Neural cell (in vitro differentiated cells): Measurements from ENCODE around the gene FSD1L. TPM values are rescaled to one million over a fixed set of nuclear protein-coding genes. Genes with fewer than 3 reads are reported as not detected.
"Not testable (repeated sequence)": the region's sequence is repeated elsewhere in the genome, so short reads cannot be mapped to it uniquely, and the experiment has no call there.

Source experiments
- H2AFZ ChIP-seq: fragments of 200-600, 300-800 bp; sonication (generic), shearing (Covaris generic); 2 replicates; pipeline ENCODE4 v1.6.0; 2014; ENCODE audit warnings: low read depth, mild to moderate bottlenecking, antibody characterized with exemption, low read length, moderate library complexity
- H3F3A ChIP-seq: fragments of 200-600 bp; shearing (Covaris generic); 2 replicates; pipeline ENCODE4 v1.6.1; 2016; ENCODE audit warnings: mild to moderate bottlenecking, moderate library complexity, mixed read lengths, antibody characterized with exemption, low read length; ENCODE audit not compliant: insufficient read depth, poor library complexity, severe bottlenecking
- H3K27ac ChIP-seq: fragments of 200-600, 300-800 bp; sonication (generic), shearing (Covaris generic); 2 replicates; pipeline ENCODE4 v1.5.1; 2014; ENCODE audit warnings: mild to moderate bottlenecking, low read length, moderate library complexity
- H3K27me3 ChIP-seq: fragments of 300-800, 200-600 bp; sonication (generic), shearing (Covaris generic); 2 replicates; pipeline ENCODE4 v1.6.0; 2014; ENCODE audit warnings: mild to moderate bottlenecking, low read depth, low read length, moderate library complexity; ENCODE audit not compliant: insufficient read depth
- H3K36me3 ChIP-seq: fragments of 300-800, 200-600 bp; sonication (generic), shearing (Covaris generic); 2 replicates; pipeline ENCODE4 v1.5.1; 2014; ENCODE audit warnings: mild to moderate bottlenecking, antibody characterized with exemption, low read length, moderate library complexity; ENCODE audit not compliant: insufficient read depth
- H3K4me2 ChIP-seq: fragments of 300-800, 200-600 bp; sonication (generic), shearing (Covaris generic); 2 replicates; pipeline ENCODE4 v1.6.0; 2014; ENCODE audit warnings: mild to moderate bottlenecking, low read length
- H3K4me3 ChIP-seq: fragments of 300-800, 200-600 bp; sonication (generic), shearing (Covaris generic); 2 replicates; pipeline ENCODE4 v1.5.1; 2014; ENCODE audit warnings: mild to moderate bottlenecking, low read length, moderate library complexity
- H3K79me2 ChIP-seq: fragments of 200-600 bp; shearing (Covaris generic); replicated peaks from 2 replicates; pipeline ENCODE4 v1.6.0; 2014; ENCODE audit warnings: mild to moderate bottlenecking, low read length, moderate library complexity; ENCODE audit not compliant: insufficient read depth
- H3K9ac ChIP-seq: fragments of 300-800, 200-600 bp; sonication (generic), shearing (Covaris generic); 2 replicates; pipeline ENCODE4 v1.6.1; 2016; ENCODE audit warnings: mild to moderate bottlenecking, low read length, mixed read lengths
- H3K9me2 ChIP-seq: fragments of 200-600 bp; shearing (Covaris generic); 2 replicates; pipeline ENCODE4 v1.6.1; 2016; ENCODE audit warnings: mild to moderate bottlenecking, low read length, mixed read lengths; ENCODE audit not compliant: insufficient read depth
- H3K9me3 ChIP-seq: fragments of 200-600, 300-800 bp; sonication (generic), shearing (Covaris generic); 2 replicates; pipeline ENCODE4 v1.6.1; 2016; ENCODE audit warnings: mild to moderate bottlenecking, mixed run types, low read length, moderate library complexity, mixed read lengths
- H4K20me1 ChIP-seq: fragments of 200-600 bp; shearing (Covaris generic); 2 replicates; pipeline ENCODE4 v1.6.1; 2016; ENCODE audit warnings: mild to moderate bottlenecking, mixed run types; ENCODE audit not compliant: insufficient read depth
- EP300 ChIP-seq: fragments of 450-650 bp; conservative IDR thresholded peaks from 2 replicates; pipeline ENCODE4 v1.6.1; 2014; ENCODE audit warnings: antibody characterized with exemption, mild to moderate bottlenecking, moderate library complexity; ENCODE audit not compliant: poor library complexity, severe bottlenecking
- EZH2 ChIP-seq: fragments of 200-600, 300-800 bp; shearing (Covaris generic), sonication (generic); IDR thresholded peaks from 2 replicates; pipeline ENCODE4 v1.6.1; 2014; ENCODE audit warnings: antibody characterized with exemption, low read length, borderline replicate concordance, mild to moderate bottlenecking; ENCODE audit not compliant: insufficient read depth, poor library complexity, severe bottlenecking
- MXI1 ChIP-seq: fragments of 450-650 bp; conservative IDR thresholded peaks from 2 replicates; pipeline ENCODE4 v1.6.1; 2014; ENCODE audit warnings: antibody characterized with exemption, mild to moderate bottlenecking; ENCODE audit not compliant: poor library complexity, severe bottlenecking
- POLR2AphosphoS5 ChIP-seq: IDR thresholded peaks from 2 replicates; pipeline ENCODE4 v1.6.1; 2012
- RAD21 ChIP-seq: fragments of 450-650 bp; conservative IDR thresholded peaks from 2 replicates; pipeline ENCODE4 v1.6.1; 2014; ENCODE audit warnings: antibody characterized with exemption, mild to moderate bottlenecking, moderate library complexity
- SMC3 ChIP-seq: fragments of 450-650 bp; conservative IDR thresholded peaks from 2 replicates; pipeline ENCODE4 v1.6.1; 2014; ENCODE audit warnings: antibody characterized with exemption, mild to moderate bottlenecking, moderate library complexity; ENCODE audit not compliant: poor library complexity
- TAF1 ChIP-seq: IDR thresholded peaks from 2 replicates; pipeline ENCODE4 v1.6.1; 2012; ENCODE audit warnings: low read depth
- polyA plus RNA-seq: library from polyadenylated mRNA; depleted of rRNA; stranded (reverse); fragments of >200 nt; gene quantifications from 2 replicates; pipeline ENCODE4 v1.2.3, GENCODE V29; 2014
- TF ChIP-seq, protein P1 (sequence below): fragments of 450-650 bp; IDR thresholded peaks from 2 replicates; pipeline ENCODE4 v1.5.1; 2014; ENCODE audit warnings: antibody characterized with exemption, mild to moderate bottlenecking, moderate library complexity; ENCODE audit not compliant: poor library complexity, severe bottlenecking
- TF ChIP-seq, protein P2 (sequence below): IDR thresholded peaks from 2 replicates; pipeline ENCODE4 v1.6.1; 2012; ENCODE audit warnings: borderline replicate concordance

The FSD1L gene
- polyA plus RNA-seq, 1 donor from 2014 or later: 42.8 TPM

DNA sequence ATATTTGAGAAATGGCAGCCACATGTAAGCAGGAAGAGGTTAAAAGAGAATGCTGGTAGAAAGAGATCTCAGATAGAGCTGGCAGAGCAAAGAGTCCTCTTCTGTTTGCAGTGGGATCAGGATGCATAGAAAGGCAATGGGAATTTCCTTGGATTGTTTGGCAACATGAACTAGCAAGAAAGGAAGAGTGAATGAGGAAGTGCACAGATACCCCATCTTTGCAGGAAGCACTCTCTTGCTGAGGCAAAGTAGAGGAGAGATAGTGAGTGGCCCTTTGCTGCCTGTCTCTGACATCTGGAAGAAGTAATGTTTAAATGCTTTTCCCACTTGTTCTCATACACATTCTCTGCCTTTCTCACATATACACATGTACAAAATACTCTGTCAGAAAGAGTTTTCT lies 124.6 kb downstream of the FSD1L start:
- Histone ChIP-seq H3K4me3 (no peak overlapping the region), H3K79me2 (no peaks in the 10 kb centered on the region), H3K27ac (no peak overlapping the region), H3K9me2 (no peaks in the 10 kb centered on the region), H3K9ac (no peak overlapping the region), H2AFZ (no peak overlapping the region), H3F3A (no peaks in the 10 kb centered on the region), H3K9me3 (peaks cover 11% of the 10 kb centered on the region), H3K36me3 (peaks cover 4% of the 10 kb centered on the region), H3K27me3 (no peaks in the 10 kb centered on the region), H3K4me2 (no peak overlapping the region), H4K20me1 (no peaks in the 10 kb centered on the region)
- TF ChIP-seq, protein P1, sequence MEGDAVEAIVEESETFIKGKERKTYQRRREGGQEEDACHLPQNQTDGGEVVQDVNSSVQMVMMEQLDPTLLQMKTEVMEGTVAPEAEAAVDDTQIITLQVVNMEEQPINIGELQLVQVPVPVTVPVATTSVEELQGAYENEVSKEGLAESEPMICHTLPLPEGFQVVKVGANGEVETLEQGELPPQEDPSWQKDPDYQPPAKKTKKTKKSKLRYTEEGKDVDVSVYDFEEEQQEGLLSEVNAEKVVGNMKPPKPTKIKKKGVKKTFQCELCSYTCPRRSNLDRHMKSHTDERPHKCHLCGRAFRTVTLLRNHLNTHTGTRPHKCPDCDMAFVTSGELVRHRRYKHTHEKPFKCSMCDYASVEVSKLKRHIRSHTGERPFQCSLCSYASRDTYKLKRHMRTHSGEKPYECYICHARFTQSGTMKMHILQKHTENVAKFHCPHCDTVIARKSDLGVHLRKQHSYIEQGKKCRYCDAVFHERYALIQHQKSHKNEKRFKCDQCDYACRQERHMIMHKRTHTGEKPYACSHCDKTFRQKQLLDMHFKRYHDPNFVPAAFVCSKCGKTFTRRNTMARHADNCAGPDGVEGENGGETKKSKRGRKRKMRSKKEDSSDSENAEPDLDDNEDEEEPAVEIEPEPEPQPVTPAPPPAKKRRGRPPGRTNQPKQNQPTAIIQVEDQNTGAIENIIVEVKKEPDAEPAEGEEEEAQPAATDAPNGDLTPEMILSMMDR: no peak
- no peak for TF ChIP-seq TAF1
- TF ChIP-seq RAD21: no peak
- TF ChIP-seq SMC3: no peak
- TF ChIP-seq, protein P2, sequence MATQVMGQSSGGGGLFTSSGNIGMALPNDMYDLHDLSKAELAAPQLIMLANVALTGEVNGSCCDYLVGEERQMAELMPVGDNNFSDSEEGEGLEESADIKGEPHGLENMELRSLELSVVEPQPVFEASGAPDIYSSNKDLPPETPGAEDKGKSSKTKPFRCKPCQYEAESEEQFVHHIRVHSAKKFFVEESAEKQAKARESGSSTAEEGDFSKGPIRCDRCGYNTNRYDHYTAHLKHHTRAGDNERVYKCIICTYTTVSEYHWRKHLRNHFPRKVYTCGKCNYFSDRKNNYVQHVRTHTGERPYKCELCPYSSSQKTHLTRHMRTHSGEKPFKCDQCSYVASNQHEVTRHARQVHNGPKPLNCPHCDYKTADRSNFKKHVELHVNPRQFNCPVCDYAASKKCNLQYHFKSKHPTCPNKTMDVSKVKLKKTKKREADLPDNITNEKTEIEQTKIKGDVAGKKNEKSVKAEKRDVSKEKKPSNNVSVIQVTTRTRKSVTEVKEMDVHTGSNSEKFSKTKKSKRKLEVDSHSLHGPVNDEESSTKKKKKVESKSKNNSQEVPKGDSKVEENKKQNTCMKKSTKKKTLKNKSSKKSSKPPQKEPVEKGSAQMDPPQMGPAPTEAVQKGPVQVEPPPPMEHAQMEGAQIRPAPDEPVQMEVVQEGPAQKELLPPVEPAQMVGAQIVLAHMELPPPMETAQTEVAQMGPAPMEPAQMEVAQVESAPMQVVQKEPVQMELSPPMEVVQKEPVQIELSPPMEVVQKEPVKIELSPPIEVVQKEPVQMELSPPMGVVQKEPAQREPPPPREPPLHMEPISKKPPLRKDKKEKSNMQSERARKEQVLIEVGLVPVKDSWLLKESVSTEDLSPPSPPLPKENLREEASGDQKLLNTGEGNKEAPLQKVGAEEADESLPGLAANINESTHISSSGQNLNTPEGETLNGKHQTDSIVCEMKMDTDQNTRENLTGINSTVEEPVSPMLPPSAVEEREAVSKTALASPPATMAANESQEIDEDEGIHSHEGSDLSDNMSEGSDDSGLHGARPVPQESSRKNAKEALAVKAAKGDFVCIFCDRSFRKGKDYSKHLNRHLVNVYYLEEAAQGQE: no peak
- no peak for TF ChIP-seq EZH2
- no peak for TF ChIP-seq POLR2AphosphoS5
- TF ChIP-seq EP300: no peak
- TF ChIP-seq MXI1: no peak

DNA sequence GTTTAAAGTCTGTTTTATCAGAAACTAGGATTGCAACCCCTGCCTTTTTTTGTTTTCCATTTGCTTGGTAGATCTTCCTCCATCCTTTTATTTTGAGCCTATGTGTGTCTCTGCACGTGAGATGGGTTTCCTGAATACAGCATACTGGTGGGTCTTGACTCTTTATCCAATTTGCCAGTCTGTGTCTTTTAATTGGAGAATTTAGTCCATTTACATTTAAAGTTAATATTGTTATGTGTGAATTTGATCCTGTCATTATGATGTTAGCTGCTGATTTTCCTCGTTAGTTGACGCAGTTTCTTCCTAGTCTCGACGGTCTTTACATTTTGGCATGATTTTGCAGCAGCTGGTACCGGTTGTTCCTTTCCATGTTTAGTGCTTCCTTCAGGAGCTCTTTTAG lies 132.1 kb downstream of the FSD1L start:
- not testable (repeated sequence) for H3K4me3 ChIP-seq, H3K9me3 ChIP-seq, H3K9ac ChIP-seq, H3K9me2 ChIP-seq, H3K27ac ChIP-seq, H3K36me3 ChIP-seq, H2AFZ ChIP-seq, H3K27me3 ChIP-seq, H3K79me2 ChIP-seq, H3F3A ChIP-seq, H3K4me2 ChIP-seq, H4K20me1 ChIP-seq

DNA sequence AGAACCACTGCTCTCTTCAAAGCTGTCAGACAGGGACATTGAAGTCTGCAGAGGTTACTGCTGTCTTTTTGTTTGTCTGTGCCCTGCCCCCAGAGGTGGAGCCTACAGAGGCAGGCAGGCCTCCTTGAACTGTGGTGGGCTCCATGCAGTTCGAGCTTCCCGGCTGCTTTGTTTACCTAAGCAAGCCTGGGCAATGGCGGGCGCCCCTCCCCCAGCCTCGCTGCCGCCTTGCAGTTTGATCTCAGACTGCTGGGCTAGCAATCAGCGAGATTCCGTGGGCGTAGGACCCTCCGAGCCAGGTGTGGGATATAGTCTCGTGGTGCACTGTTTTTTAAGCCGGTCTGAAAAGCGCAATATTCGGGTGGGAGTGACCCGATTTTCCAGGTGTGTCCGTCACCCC lies 133.7 kb downstream of the FSD1L start:
- not testable (repeated sequence) for H3K4me3 ChIP-seq, H3K9ac ChIP-seq, H3K4me2 ChIP-seq, H3K36me3 ChIP-seq, H3F3A ChIP-seq, H3K9me2 ChIP-seq, H3K27ac ChIP-seq, H4K20me1 ChIP-seq, H3K79me2 ChIP-seq, H2AFZ ChIP-seq, H3K27me3 ChIP-seq, H3K9me3 ChIP-seq
